ENCODE results near the gene KCP. TPM values are rescaled to one million over a fixed set of nuclear protein-coding genes. Genes with fewer than 3 reads are reported as not detected.

KCP gene
- polyA plus RNA-seq, 1 donor (not counting 4 experiments of a cell fraction or from before 2014, with no cell fraction given), result not detected

DNA sequence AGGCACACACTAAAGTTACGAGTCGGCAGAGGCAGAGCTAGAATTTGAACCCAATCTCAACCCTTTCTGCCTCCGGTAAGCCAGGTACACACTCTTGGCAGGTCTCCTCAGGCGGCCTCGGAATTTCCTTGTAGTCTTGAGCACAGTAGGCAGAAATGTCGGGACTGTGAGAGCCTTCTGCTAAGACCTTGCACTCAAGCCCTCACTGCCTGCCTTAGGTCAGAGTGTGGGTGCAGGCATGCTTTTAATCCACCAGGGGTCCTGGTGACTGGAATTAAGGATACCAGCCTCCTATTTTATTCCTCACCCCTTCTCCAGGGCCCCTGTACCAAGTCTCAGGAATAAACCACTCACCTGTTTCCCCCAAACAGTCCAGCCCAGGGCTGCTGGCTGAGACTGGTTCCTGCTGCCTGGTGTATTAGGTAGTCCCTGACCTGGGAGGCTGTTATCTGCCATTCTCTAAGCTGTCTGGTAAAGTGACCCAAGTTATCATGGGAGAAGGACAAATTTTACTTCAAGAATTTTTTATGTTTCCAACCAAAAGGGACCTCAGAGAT is 47.0 kb downstream of the KCP start:
- peaks cover 32% of the 10 kb centered on the region for H3K79me2 ChIP-seq (ENCODE audit: control insufficient read depth, insufficient read depth, low read length)

DNA sequence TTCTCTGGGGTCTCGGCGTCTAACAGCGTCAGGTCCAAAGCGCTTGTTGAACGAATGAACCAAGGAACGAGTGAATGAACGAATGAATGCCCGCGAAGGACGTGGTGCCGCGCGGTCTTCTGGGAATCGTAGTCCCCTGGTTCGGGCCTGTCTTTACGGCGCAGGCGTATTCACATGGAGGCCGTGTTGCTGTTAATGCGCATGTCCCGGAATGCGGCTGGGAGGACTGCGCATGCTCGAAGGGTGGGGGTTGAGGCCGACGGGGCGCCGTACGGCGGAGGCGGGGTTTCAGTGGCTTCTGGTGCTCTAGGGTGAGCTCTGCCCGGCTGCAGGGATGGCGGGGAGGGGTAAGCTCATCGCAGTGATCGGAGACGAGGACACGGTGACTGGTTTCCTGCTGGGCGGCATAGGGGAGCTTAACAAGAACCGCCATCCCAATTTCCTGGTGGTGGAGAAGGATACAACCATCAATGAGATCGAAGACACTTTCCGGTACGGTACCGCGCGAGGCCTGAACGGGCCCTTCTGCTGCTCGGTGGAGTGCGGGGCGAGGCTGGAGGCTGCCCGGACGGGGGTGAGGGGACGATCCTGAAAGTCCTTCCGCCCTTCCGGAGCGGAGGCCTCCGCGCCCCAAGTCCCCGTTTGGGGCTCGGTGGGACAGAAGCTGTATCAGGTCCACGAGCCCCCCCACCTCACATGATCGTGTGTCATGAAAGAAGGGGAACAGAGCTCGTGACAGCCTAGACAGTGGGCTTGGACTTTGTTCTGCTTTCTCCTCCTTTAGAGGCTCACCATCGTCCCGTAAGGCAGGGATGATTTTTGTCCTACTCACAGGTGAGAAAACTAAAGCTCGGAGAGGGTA is 47.7 kb downstream of the KCP start, which contains the start of gene ATP6V1F:
TSS of gene ATP6V1F (plus strand) at position 286 of the 862 bp plus-strand sequence. CDS start at position 335, 49 bp downstream.
- Histone ChIP-seq H3K4me2 (ENCODE audit: control insufficient read depth, extremely low read depth, insufficient read depth, low read depth, low read length) (peak within 1 kb of the TSS; percentile 93), H3K9me3 (ENCODE audit: control insufficient read depth, low read depth, low read length) (no peaks in the 10 kb centered on the region), H3K4me3 (ENCODE audit: control insufficient read depth in 2 of 3, extremely low read depth in 1 of 3, insufficient read depth in 2 of 3, low read depth in 1 of 3, low read length in 3 of 3) (peak within 1 kb of the TSS; percentile 63 to 94 (median 87)), H3K9me1 (ENCODE audit: control insufficient read depth, extremely low read depth, insufficient read depth, low read length) (no peaks in the 10 kb centered on the region), H3K79me2 (ENCODE audit: control insufficient read depth, insufficient read depth, low read length) (peaks cover 32% of the 10 kb centered on the region), H3K9ac (ENCODE audit: control insufficient read depth, extremely low read depth, insufficient read depth, low read length) (peak within 1 kb of the TSS; percentile 91), H3K27me3 (ENCODE audit: control insufficient read depth, extremely low read depth, insufficient read depth, low read length) (no peaks in the 10 kb centered on the region), H3K4me1 (ENCODE audit: control insufficient read depth, extremely low read depth, insufficient read depth, low read length) (peaks cover 20% of the 10 kb centered on the region), H3K36me3 (ENCODE audit: control insufficient read depth in 2 of 2, extremely low read depth in 1 of 2, insufficient read depth in 2 of 2, low read length in 2 of 2) (peaks cover 10 to 17% of the 10 kb centered on the region in 2 experiments), H3K27ac (ENCODE audit: control insufficient read depth, insufficient read depth, low read length) (peak within 1 kb of the TSS; percentile 80), H4K20me1 (ENCODE audit: control insufficient read depth, extremely low read depth, insufficient read depth, low read length) (no peaks in the 10 kb centered on the region), H2AFZ (ENCODE audit: control insufficient read depth, low read length) (peak within 1 kb of the TSS; percentile 98)
- FAIRE-seq (peak; percentile 55), DNase-seq (ENCODE audit: low read depth, low spot score) (peak; percentile 87)
- dilution Hi-C loops (cut with MboI; ENCODE audit: extremely low pct_ligation_motif_present, low sequenced_read_pairs), result no loop called here
- TF ChIP-seq, protein P1, sequence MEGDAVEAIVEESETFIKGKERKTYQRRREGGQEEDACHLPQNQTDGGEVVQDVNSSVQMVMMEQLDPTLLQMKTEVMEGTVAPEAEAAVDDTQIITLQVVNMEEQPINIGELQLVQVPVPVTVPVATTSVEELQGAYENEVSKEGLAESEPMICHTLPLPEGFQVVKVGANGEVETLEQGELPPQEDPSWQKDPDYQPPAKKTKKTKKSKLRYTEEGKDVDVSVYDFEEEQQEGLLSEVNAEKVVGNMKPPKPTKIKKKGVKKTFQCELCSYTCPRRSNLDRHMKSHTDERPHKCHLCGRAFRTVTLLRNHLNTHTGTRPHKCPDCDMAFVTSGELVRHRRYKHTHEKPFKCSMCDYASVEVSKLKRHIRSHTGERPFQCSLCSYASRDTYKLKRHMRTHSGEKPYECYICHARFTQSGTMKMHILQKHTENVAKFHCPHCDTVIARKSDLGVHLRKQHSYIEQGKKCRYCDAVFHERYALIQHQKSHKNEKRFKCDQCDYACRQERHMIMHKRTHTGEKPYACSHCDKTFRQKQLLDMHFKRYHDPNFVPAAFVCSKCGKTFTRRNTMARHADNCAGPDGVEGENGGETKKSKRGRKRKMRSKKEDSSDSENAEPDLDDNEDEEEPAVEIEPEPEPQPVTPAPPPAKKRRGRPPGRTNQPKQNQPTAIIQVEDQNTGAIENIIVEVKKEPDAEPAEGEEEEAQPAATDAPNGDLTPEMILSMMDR (optimal IDR thresholded peaks at IDR 0.05 in 1 of 3, IDR thresholded peaks at IDR 0.05 in 1 of 3, conservative IDR thresholded peaks at IDR 0.05 in 1 of 3; ENCODE audit: extremely low read depth in 1 of 3, insufficient read depth in 2 of 3, low read length in 3 of 3), result no peak
- no peak for TF ChIP-seq EZH2 (IDR thresholded peaks at IDR 0.05; ENCODE audit: low read length)

More for the DNA sequence above, 47.0 kb downstream of the KCP start:
- Histone ChIP-seq H3K36me3 (ENCODE audit: control insufficient read depth in 2 of 2, extremely low read depth in 1 of 2, insufficient read depth in 2 of 2, low read length in 2 of 2) (peaks cover 10 to 17% of the 10 kb centered on the region in 2 experiments), H3K9ac (ENCODE audit: control insufficient read depth, extremely low read depth, insufficient read depth, low read length) (peak overlapping the region; percentile 91), H2AFZ (ENCODE audit: control insufficient read depth, low read length) (peak overlapping the region; percentile 98), H3K4me3 (ENCODE audit: control insufficient read depth in 2 of 3, extremely low read depth in 1 of 3, insufficient read depth in 2 of 3, low read depth in 1 of 3, low read length in 3 of 3) (peak overlapping the region; percentile 63 to 94 (median 87)), H4K20me1 (ENCODE audit: control insufficient read depth, extremely low read depth, insufficient read depth, low read length) (peaks cover 5% of the 10 kb centered on the region), H3K27me3 (ENCODE audit: control insufficient read depth, extremely low read depth, insufficient read depth, low read length) (no peaks in the 10 kb centered on the region), H3K9me3 (ENCODE audit: control insufficient read depth, low read depth, low read length) (no peaks in the 10 kb centered on the region), H3K4me1 (ENCODE audit: control insufficient read depth, extremely low read depth, insufficient read depth, low read length) (peaks cover 27% of the 10 kb centered on the region), H3K4me2 (ENCODE audit: control insufficient read depth, extremely low read depth, insufficient read depth, low read depth, low read length) (peak overlapping the region; percentile 93), H3K27ac (ENCODE audit: control insufficient read depth, insufficient read depth, low read length) (peak overlapping the region; percentile 80), H3K9me1 (ENCODE audit: control insufficient read depth, extremely low read depth, insufficient read depth, low read length) (peaks cover 4% of the 10 kb centered on the region)
- FAIRE-seq (peak; percentile 52), DNase-seq (ENCODE audit: low read depth, low spot score) (no peak)
- TF ChIP-seq EZH2 (IDR thresholded peaks at IDR 0.05; ENCODE audit: low read length), result no peak
- TF ChIP-seq, protein P1 (optimal IDR thresholded peaks at IDR 0.05 in 1 of 3, IDR thresholded peaks at IDR 0.05 in 1 of 3, conservative IDR thresholded peaks at IDR 0.05 in 1 of 3; ENCODE audit: extremely low read depth in 1 of 3, insufficient read depth in 2 of 3, low read length in 3 of 3), result peak; percentile 51 to 72 (median 63)
- dilution Hi-C loops (cut with MboI; ENCODE audit: extremely low pct_ligation_motif_present, low sequenced_read_pairs), result no loop called here

Data from keratinocyte (primary cell).